HEK293 (cell line): Measurements from ENCODE around the gene KRTAP10-5.

Source experiments
- CTCF ChIA-PET: fragments of 350-600 bp; formaldehyde crosslinking; extraction: SDS; loops from one replicate; lab custom pipeline; 2021; ENCODE audit warnings: antibody characterized with exemption; lab: Yijun Ruan, JAX
- POLR2A ChIA-PET: fragments of 300-600 bp; formaldehyde crosslinking; extraction: SDS; loops from one replicate; lab custom pipeline; 2020; ENCODE audit warnings: antibody characterized with exemption, inconsistent platforms; lab: Yijun Ruan, JAX
- H3K27ac ChIP-seq: fragments of 200-500 bp; sonication (Bioruptor generic); 2 replicates; pipeline ENCODE4 v1.5.1; 2014; ENCODE audit warnings: low read depth, low read length, control low read depth, inconsistent platforms; ENCODE audit errors: extremely low read depth
- H3K36me3 ChIP-seq, 2 experiments: fragments of 200-500 bp in 1 of 2; sonication (Bioruptor generic) in 1 of 2; 1 replicate in 1 of 2; 2 replicates in 1 of 2; pipeline ENCODE4 v1.5.1; 2014 to 2017; ENCODE audit warnings: inconsistent platforms in 2 of 2, low read length in 2 of 2; ENCODE audit not compliant: control insufficient read depth in 2 of 2, insufficient read depth in 1 of 2
- H3K4me1 ChIP-seq: fragments of 200-500 bp; sonication (Bioruptor generic); 2 replicates; pipeline ENCODE4 v1.5.1; 2014; ENCODE audit warnings: mild to moderate bottlenecking, low read length, inconsistent platforms; ENCODE audit not compliant: control insufficient read depth, insufficient read depth
- H3K4me3 ChIP-seq: 2 replicates; pipeline ENCODE4 v1.5.1; 2011; ENCODE audit warnings: low read depth, mild to moderate bottlenecking, control low read depth, low read length, moderate library complexity
- H3K9me3 ChIP-seq: fragments of 200-500 bp; sonication (Bioruptor generic); 2 replicates; pipeline ENCODE4 v1.5.1; 2014; ENCODE audit warnings: low read depth, low read length, inconsistent platforms; ENCODE audit not compliant: control insufficient read depth, insufficient read depth
- HOXA7 ChIP-seq: sonication (generic); formaldehyde crosslinking; IDR thresholded peaks from 2 replicates; pipeline ENCODE4 v1.8.1; 2022; ENCODE audit warnings: missing genetic modification reagents, borderline replicate concordance
- KLF7 ChIP-seq: fragments of 450-650 bp; formaldehyde crosslinking; IDR thresholded peaks from 2 replicates; pipeline ENCODE4 v1.5.1; 2016; ENCODE audit warnings: missing biosample characterization, missing genetic modification characterization, borderline replicate concordance
- KLF8 ChIP-seq: fragments of 450-650 bp; formaldehyde crosslinking; IDR thresholded peaks from 2 replicates; pipeline ENCODE4 v1.5.1; 2016; ENCODE audit warnings: missing biosample characterization, missing genetic modification characterization
- MEIS1 ChIP-seq: sonication (generic); formaldehyde crosslinking; IDR thresholded peaks from 2 replicates; pipeline ENCODE4 v1.8.1; 2022; ENCODE audit warnings: missing genetic modification reagents, mild to moderate bottlenecking, borderline replicate concordance
- PRDM1 ChIP-seq: fragments of 450-650 bp; formaldehyde crosslinking; IDR thresholded peaks from 2 replicates; pipeline ENCODE4; 2016; ENCODE audit warnings: missing biosample characterization, missing genetic modification characterization
- SALL2 ChIP-seq: fragments of 450-650 bp; formaldehyde crosslinking; IDR thresholded peaks from 2 replicates; pipeline ENCODE4 v1.5.0; 2017; ENCODE audit warnings: missing biosample characterization, mild to moderate bottlenecking, missing genetic modification characterization, borderline replicate concordance
- SCRT2 ChIP-seq: fragments of 450-650 bp; formaldehyde crosslinking; IDR thresholded peaks from 2 replicates; pipeline ENCODE4 v1.5.1; 2016; ENCODE audit warnings: missing biosample characterization, missing genetic modification characterization
- SETDB1 ChIP-seq: IDR thresholded peaks from one replicate; pipeline ENCODE4 v1.6.1; 2017; ENCODE audit warnings: mild to moderate bottlenecking, low read length, moderate library complexity, mixed read lengths; ENCODE audit not compliant: insufficient read length
- TRIM28 ChIP-seq: IDR thresholded peaks from 2 replicates; pipeline ENCODE4 v1.6.1; 2011; ENCODE audit warnings: low read length, control low read depth, borderline replicate concordance
- ZBTB21 ChIP-seq: fragments of 450-650 bp; formaldehyde crosslinking; IDR thresholded peaks from 2 replicates; pipeline ENCODE4 v1.5.1; 2017; ENCODE audit warnings: missing biosample characterization, missing genetic modification characterization
- ZNF157 ChIP-seq: fragments of 450-650 bp; formaldehyde crosslinking; IDR thresholded peaks from 2 replicates; pipeline ENCODE4 v1.5.1; 2016; ENCODE audit warnings: missing biosample characterization, missing genetic modification characterization
- ZNF169 ChIP-seq: fragments of 450-650 bp; formaldehyde crosslinking; IDR thresholded peaks from 2 replicates; pipeline ENCODE4 v1.5.1; 2016; ENCODE audit warnings: missing biosample characterization, missing genetic modification characterization
- ZNF184 ChIP-seq: fragments of 450-650 bp; IDR thresholded peaks from 2 replicates; pipeline ENCODE4 v1.5.1; 2018; ENCODE audit warnings: missing biosample characterization, mild to moderate bottlenecking, missing genetic modification characterization
- ZNF202 ChIP-seq: fragments of 450-650 bp; formaldehyde crosslinking; IDR thresholded peaks from 2 replicates; pipeline ENCODE4 v1.5.1; 2016; ENCODE audit warnings: missing biosample characterization, missing genetic modification characterization, borderline replicate concordance
- ZNF211 ChIP-seq: fragments of 450-650 bp; formaldehyde crosslinking; IDR thresholded peaks from 2 replicates; pipeline ENCODE4 v1.5.1; 2016; ENCODE audit warnings: low read depth, missing biosample characterization, missing genetic modification characterization
- ZNF292 ChIP-seq: fragments of 450-650 bp; formaldehyde crosslinking; IDR thresholded peaks from 2 replicates; pipeline ENCODE4 v1.5.1; 2016; ENCODE audit warnings: low read depth, missing biosample characterization, missing genetic modification characterization, borderline replicate concordance
- ZNF362 ChIP-seq: fragments of 450-650 bp; formaldehyde crosslinking; IDR thresholded peaks from 2 replicates; pipeline ENCODE4 v1.5.1; 2016; ENCODE audit warnings: missing biosample characterization, missing genetic modification characterization
- ZNF37A ChIP-seq: fragments of 450-650 bp; IDR thresholded peaks from 2 replicates; pipeline ENCODE4 v1.5.1; 2018; ENCODE audit warnings: missing biosample characterization, missing genetic modification characterization
- ZNF529 ChIP-seq: fragments of 450-650 bp; formaldehyde crosslinking; IDR thresholded peaks from 2 replicates; pipeline ENCODE4 v1.5.1; 2017; ENCODE audit warnings: missing genetic modification characterization, missing biosample characterization; ENCODE audit not compliant: insufficient replicate concordance
- ZNF692 ChIP-seq: fragments of 450-650 bp; formaldehyde crosslinking; IDR thresholded peaks from 2 replicates; pipeline ENCODE4 v1.5.1; 2016; ENCODE audit warnings: missing biosample characterization, missing genetic modification characterization
- ZNF785 ChIP-seq: fragments of 450-650 bp; formaldehyde crosslinking; IDR thresholded peaks from 2 replicates; pipeline ENCODE4 v1.5.1; 2016; ENCODE audit warnings: missing biosample characterization, missing genetic modification characterization
- TF ChIP-seq, protein P1 (sequence below): fragments of 450-650 bp; formaldehyde crosslinking; IDR thresholded peaks from 2 replicates; pipeline ENCODE4 v1.5.1; 2016; ENCODE audit warnings: missing biosample characterization, missing genetic modification characterization
- TF ChIP-seq, protein P2 (sequence below): fragments of 450-650 bp; formaldehyde crosslinking; IDR thresholded peaks from 2 replicates; pipeline ENCODE4 v1.5.1; 2017; ENCODE audit warnings: missing biosample characterization, missing genetic modification characterization

Gene KRTAP10-5

GRCh38 chr21:44544566-44544965, 35.8 kb downstream of the KRTAP10-5 start (continued):
- no peak for TF ChIP-seq ZNF785
- TF ChIP-seq MEIS1 (CRISPR knock-in tag), result no peak
- no peak for TF ChIP-seq ZNF37A
- TF ChIP-seq ZNF692 (tag by site-specific recombination), result no peak
- TF ChIP-seq ZNF169 (tag by site-specific recombination), result no peak

DNA sequence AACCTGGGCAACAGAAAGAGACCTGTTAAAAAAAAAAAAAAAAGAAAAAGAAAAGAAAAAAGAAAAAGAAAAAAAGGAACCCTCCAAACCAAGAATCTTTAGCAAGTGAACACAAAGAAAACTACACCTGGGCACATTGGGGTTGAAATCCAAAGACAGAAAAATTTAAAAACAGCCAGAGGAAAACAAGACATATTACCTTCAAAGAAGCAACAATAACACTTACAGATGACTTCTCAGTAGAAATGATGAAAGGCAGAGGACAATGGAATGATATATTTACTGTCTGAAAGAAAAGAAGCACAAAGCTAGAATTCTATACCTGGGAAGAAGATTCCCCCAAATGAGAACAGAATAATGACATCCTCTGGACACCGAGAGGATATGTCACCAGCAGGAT, 37.7 kb downstream of the KRTAP10-5 start:
- Histone ChIP-seq H3K4me1 (no peaks in the 10 kb centered on the region), H3K4me3 (no peak overlapping the region), H3K36me3 (no peaks in the 10 kb centered on the region), H3K27ac (no peak overlapping the region), H3K9me3 (no peaks in the 10 kb centered on the region)
- peak; percentile 87 for TF ChIP-seq ZNF362 (tag by site-specific recombination)
- TF ChIP-seq KLF8 (tag by site-specific recombination), result peak; percentile 22; the same call in 1 of the 2 replicates
- TF ChIP-seq SETDB1, result peak; percentile 88
- TF ChIP-seq ZNF529 (tag by site-specific recombination), result no peak
- TF ChIP-seq, protein P1, sequence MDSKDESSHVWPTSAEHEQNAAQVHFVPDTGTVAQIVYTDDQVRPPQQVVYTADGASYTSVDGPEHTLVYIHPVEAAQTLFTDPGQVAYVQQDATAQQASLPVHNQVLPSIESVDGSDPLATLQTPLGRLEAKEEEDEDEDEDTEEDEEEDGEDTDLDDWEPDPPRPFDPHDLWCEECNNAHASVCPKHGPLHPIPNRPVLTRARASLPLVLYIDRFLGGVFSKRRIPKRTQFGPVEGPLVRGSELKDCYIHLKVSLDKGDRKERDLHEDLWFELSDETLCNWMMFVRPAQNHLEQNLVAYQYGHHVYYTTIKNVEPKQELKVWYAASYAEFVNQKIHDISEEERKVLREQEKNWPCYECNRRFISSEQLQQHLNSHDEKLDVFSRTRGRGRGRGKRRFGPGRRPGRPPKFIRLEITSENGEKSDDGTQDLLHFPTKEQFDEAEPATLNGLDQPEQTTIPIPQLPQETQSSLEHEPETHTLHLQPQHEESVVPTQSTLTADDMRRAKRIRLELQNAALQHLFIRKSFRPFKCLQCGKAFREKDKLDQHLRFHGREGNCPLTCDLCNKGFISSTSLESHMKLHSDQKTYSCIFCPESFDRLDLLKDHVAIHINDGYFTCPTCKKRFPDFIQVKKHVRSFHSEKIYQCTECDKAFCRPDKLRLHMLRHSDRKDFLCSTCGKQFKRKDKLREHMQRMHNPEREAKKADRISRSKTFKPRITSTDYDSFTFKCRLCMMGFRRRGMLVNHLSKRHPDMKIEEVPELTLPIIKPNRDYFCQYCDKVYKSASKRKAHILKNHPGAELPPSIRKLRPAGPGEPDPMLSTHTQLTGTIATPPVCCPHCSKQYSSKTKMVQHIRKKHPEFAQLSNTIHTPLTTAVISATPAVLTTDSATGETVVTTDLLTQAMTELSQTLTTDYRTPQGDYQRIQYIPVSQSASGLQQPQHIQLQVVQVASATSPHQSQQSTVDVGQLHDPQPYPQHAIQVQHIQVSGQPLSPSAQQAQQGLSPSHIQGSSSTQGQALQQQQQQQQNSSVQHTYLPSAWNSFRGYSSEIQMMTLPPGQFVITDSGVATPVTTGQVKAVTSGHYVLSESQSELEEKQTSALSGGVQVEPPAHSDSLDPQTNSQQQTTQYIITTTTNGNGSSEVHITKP (tag by site-specific recombination), result no peak
- TF ChIP-seq ZNF184 (tag by site-specific recombination), result 0 out of 2 replicates have a peak, but pooled peaks have one; percentile 39
- TF ChIP-seq SCRT2 (tag by site-specific recombination), result 0 out of 2 replicates have a peak, but pooled peaks have one; percentile 13
- peak; percentile 91; the same call in 1 of the 2 replicates for TF ChIP-seq TRIM28
- POLR2A ChIA-PET, result interaction anchor here (0.7 kb wide), 1 partner anchor 265 kb away, joined by 4 read pairs; no protein-coding TSS in a partner anchor
- CTCF ChIA-PET, result no interaction called here

DNA sequence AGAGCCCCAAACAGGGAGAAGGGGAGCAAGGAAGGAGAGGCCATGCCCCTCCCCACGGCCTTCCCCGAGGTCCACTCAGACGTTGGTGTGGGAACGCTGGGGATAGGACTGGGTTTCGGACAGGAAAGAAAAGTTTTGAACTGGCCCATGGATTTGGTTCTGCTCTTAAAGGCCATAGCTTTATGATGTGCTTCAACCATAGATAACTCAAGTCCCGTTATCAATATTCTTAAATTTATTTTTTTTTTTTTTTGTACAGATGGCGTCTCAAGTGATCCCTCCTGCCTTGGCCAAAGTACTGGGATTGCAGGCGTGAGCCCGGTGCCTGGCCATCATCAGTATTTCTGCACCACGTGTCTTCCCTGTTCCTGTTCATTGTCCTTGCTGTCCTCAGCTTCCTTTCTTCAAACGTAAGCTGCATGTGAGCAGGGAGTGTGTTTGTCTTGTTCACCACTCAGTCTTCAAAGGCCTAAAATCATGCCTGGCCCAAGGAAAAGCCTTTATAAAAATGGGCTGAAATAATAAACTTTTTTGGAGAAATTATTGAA, 39.6 kb downstream of the KRTAP10-5 start:
- H3K4me1 ChIP-seq, result no peaks in the 10 kb centered on the region
- CTCF ChIA-PET, result interaction anchor here (0.8 kb wide), 1 partner anchor 21 kb away, joined by 3 read pairs; no protein-coding TSS in a partner anchor
- no peaks in the 10 kb centered on the region for H3K9me3 ChIP-seq
- no peaks in the 10 kb centered on the region for H3K36me3 ChIP-seq
- no peak overlapping the region for H3K4me3 ChIP-seq
- TF ChIP-seq, protein P2, sequence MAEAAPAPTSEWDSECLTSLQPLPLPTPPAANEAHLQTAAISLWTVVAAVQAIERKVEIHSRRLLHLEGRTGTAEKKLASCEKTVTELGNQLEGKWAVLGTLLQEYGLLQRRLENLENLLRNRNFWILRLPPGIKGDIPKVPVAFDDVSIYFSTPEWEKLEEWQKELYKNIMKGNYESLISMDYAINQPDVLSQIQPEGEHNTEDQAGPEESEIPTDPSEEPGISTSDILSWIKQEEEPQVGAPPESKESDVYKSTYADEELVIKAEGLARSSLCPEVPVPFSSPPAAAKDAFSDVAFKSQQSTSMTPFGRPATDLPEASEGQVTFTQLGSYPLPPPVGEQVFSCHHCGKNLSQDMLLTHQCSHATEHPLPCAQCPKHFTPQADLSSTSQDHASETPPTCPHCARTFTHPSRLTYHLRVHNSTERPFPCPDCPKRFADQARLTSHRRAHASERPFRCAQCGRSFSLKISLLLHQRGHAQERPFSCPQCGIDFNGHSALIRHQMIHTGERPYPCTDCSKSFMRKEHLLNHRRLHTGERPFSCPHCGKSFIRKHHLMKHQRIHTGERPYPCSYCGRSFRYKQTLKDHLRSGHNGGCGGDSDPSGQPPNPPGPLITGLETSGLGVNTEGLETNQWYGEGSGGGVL (tag by site-specific recombination), result no peak
- no peak for TF ChIP-seq HOXA7 (CRISPR knock-in tag)
- TF ChIP-seq ZNF169 (tag by site-specific recombination), result no peak
- TF ChIP-seq ZNF211 (tag by site-specific recombination), result no peak
- TF ChIP-seq ZNF202 (tag by site-specific recombination), result no peak
- TF ChIP-seq KLF7, result no peak
- no peak for TF ChIP-seq ZNF157 (tag by site-specific recombination)
- no peak for TF ChIP-seq ZNF292 (tag by site-specific recombination)
- no peak for TF ChIP-seq ZBTB21 (tag by site-specific recombination)
- no peak for TF ChIP-seq TRIM28
- no peak for TF ChIP-seq SALL2 (tag by site-specific recombination)
- TF ChIP-seq PRDM1 (tag by site-specific recombination), result no peak
- no peak overlapping the region for H3K27ac ChIP-seq
- POLR2A ChIA-PET, result no interaction called here
